ENCODE measurements around the gene ST6GALNAC1.

DNA sequence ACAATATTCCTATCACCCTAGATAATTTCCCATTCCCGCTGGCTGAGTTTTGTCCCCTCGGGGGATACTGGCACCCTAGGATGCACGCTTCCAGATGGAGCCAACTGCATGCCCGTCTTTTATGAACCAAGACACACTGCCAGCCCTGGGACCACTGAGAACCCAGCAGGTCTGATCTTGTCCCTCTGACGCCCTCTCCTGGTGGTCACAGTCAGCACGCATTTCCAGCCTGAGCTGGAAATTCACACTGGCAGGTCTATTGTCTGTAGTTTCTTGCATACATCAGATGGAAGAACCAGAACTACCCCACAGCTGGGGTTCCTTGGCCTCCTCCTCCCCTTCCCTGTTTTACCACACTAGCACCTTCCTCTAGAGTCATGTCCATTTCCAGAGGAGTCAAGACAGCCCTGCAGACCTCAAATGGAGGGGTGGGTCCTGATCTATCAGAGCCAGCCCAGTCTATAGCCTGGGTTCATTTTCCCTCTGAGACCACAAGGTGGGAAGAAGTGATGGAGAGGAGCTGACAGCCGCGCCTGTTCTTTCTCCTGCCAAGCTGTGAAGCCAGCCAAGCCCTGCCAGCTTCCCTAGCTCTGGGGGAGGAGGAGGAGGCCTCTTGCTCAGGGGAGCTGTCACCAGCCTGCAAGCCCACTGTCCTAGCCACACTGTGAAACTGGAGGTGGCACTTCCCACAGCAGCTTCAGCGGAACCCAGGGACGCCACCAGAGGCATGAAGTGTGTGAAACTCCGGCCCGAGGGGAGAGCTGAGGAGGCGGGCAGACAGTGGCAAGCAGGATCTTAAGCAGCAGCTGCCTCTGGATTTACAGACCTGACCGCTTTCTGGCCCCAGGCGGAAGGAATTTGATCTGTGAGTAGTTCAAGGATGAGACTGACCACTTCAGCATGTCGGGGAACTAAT lies 37.9 kb upstream of the ST6GALNAC1 start:
- TF ChIP-seq POLR2A (IDR thresholded peaks at IDR 0.05) (no peak), POLR2AphosphoS5 (IDR thresholded peaks at IDR 0.05; ENCODE audit: insufficient read depth in 1 of 2, low read depth in 1 of 2) (no peak), CTCF (IDR thresholded peaks at IDR 0.05) (peak; percentile 38 to 59 (median 46))

Data from vagina (tissue), 2 donors.